Vagina (tissue), 2 donors: ENCODE data around the gene SSX1.

ENCODE experiments used
- POLR2AphosphoS5 ChIP-seq, 2 donors: sonication (generic); formaldehyde crosslinking; IDR thresholded peaks; one replicate each; pipeline ENCODE4 v1.9.0; 2017; ENCODE audit warnings: antibody characterized with exemption in 2 of 2, mild to moderate bottlenecking in 2 of 2, low read depth in 1 of 2; ENCODE audit not compliant: insufficient read depth in 1 of 2
- TF ChIP-seq, protein P1 (sequence below), 3 experiments: fragments of 450-650 bp in 2 of 3; fragments of 200-600 bp in 1 of 3; sonication (generic) in 1 of 3; IDR thresholded peaks; one replicate each; pipeline ENCODE4 v1.5.1; 2017 to 2019; ENCODE audit warnings: antibody characterized with exemption in 3 of 3, mild to moderate bottlenecking in 2 of 3, moderate library complexity in 2 of 3

DNA sequence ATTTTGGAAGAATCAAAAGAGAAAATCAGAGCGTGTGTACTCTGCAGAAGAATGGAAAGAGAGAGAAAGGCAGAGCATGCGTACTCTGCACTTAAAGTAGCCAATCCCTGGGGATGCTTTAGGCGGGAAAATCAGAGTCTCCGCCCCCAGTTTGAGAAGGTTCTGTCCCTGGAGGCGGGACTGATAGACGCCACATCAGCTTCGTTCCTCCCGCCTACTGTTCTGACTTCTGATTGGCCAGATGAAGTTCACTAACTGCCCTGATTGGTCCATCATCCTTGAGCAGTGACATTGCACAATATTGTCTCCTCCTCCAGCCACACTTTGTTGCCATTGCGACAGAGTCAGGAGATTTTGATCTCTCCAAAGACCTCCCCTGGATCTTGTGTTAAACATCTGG, 23.8 kb downstream of the SSX1 start:
- no peak for TF ChIP-seq POLR2AphosphoS5 (IDR thresholded peaks at IDR 0.05; ENCODE audit: insufficient read depth in 1 of 2, low read depth in 1 of 2)
- TF ChIP-seq, protein P1, sequence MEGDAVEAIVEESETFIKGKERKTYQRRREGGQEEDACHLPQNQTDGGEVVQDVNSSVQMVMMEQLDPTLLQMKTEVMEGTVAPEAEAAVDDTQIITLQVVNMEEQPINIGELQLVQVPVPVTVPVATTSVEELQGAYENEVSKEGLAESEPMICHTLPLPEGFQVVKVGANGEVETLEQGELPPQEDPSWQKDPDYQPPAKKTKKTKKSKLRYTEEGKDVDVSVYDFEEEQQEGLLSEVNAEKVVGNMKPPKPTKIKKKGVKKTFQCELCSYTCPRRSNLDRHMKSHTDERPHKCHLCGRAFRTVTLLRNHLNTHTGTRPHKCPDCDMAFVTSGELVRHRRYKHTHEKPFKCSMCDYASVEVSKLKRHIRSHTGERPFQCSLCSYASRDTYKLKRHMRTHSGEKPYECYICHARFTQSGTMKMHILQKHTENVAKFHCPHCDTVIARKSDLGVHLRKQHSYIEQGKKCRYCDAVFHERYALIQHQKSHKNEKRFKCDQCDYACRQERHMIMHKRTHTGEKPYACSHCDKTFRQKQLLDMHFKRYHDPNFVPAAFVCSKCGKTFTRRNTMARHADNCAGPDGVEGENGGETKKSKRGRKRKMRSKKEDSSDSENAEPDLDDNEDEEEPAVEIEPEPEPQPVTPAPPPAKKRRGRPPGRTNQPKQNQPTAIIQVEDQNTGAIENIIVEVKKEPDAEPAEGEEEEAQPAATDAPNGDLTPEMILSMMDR (IDR thresholded peaks at IDR 0.05) = no peak
